ENCODE results near the gene TNFSF10.

GRCh38 chr3:172542999-172543398 lies 19.8 kb upstream of the TNFSF10 start:
- TF ChIP-seq CTCF (IDR thresholded peaks at IDR 0.05), result no peak
- TF ChIP-seq POLR2AphosphoS5 (IDR thresholded peaks at IDR 0.05; ENCODE audit: low read depth, low read length), result no peak
- no peak for TF ChIP-seq SIN3A (IDR thresholded peaks at IDR 0.05; ENCODE audit: borderline replicate concordance, insufficient read depth, low read depth, low read length)

Measured in Panc1 (cell line).